Retinal pigment epithelial cell (primary cell): ENCODE data around the gene LRRC75B.

Source experiments
- DNase-seq: peaks from one replicate; pipeline ENCODE4 v3.0.0-alpha.2; 2010; ENCODE audit warnings: low read depth
- H3K4me3 ChIP-seq: 2 replicates; pipeline ENCODE4 v1.5.1; 2011; ENCODE audit warnings: mild to moderate bottlenecking, low read length, control low read depth, moderate library complexity
- TF ChIP-seq, protein P1 (sequence below): conservative IDR thresholded peaks from 2 replicates; pipeline ENCODE4 v1.5.1; 2011; ENCODE audit warnings: low read depth, low read length, control low read depth, inconsistent platforms

LRRC75B gene

DNA sequence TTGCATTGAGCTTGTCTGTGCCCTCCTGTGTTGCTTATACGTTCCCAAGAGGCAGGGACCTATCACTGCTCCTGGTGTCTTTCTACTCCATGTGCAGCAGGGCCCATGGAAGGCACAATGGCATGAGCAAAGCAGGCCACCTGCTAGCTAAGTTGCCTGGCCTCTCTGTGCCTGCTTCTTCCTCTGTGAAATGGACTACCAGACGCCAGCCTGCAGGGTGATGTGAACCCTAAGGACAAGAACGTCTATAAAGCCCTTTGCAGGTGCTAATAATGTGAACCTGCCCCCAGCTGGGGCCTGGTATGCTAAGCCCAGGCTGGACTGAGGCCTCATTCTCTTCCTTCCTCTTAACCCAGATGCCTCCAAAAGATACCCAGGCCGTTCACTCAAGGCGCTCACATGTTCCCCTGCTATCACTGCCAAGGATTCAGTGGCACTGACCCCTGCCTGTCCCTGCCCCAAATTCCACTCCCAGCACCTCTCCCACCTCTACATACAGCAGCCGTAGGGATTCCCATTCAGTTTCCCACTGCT, 41.9 kb downstream of the LRRC75B start:
- no peak overlapping the region for H3K4me3 ChIP-seq
- no peak for DNase-seq
- TF ChIP-seq, protein P1, sequence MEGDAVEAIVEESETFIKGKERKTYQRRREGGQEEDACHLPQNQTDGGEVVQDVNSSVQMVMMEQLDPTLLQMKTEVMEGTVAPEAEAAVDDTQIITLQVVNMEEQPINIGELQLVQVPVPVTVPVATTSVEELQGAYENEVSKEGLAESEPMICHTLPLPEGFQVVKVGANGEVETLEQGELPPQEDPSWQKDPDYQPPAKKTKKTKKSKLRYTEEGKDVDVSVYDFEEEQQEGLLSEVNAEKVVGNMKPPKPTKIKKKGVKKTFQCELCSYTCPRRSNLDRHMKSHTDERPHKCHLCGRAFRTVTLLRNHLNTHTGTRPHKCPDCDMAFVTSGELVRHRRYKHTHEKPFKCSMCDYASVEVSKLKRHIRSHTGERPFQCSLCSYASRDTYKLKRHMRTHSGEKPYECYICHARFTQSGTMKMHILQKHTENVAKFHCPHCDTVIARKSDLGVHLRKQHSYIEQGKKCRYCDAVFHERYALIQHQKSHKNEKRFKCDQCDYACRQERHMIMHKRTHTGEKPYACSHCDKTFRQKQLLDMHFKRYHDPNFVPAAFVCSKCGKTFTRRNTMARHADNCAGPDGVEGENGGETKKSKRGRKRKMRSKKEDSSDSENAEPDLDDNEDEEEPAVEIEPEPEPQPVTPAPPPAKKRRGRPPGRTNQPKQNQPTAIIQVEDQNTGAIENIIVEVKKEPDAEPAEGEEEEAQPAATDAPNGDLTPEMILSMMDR = no peak

DNA sequence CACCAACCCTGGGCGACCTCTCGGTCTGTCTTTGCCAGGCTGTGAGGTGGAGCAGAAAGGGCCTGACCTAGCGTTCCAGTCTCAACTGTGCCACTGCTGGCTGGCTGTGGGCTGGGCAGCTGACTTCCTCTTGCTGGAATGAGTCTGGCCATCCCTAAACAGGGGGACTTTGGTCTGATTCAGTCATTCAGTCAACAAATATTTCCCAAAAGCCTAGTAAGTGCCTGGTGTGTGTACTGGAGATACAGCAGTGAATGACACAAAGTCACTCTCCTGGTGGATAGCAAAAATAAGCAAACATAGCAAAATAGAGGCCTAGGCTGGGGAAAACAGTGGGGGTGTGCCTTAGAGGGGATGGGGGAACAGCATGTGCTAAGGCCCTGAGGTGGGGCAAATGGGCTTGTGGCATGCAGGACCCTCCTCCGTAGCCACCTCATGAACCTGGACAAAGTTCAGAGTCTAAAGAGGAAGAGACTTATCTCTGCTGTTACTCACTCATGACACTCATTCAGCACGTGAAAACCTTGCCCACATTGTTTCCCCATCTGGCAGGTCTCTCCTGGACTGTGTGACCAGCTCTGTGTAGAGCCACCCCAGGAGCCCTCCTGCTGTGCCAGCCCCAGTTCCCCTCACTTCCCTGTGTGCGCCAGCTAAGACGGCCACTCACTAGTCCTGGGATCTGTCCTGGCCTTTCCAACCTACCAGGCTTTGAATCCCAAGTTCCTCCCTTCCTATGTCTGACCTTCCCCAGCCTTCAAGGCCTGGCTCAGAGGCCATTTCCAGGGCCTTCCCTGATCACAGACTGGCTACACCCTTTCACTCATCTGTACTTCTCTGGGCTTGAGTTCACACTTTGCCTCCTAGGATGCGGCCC, 42.6 kb downstream of the LRRC75B start:
- no peak for DNase-seq

DNA sequence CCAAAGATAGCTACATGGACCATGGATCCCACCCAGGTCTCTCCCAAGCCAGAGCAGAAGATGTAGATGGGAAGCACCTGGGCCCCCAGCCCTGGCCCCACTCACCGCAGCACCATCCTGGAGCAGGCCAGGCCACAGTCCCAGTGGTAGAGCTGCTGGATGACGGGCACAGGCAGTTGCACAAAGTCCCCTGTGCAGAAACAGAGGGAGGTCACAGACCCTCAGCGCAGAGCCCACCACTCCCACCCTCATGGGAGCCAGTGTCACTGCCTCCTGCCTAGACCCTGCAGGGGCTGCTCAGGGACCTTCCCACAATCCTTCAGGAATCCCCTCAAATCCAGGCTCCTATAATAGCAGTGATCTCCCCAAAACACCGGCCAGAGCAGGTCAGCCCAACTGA, 44.1 kb downstream of the LRRC75B start:
- DNase-seq = no peak
- H3K4me3 ChIP-seq = no peak overlapping the region
- TF ChIP-seq, protein P1 = no peak

More for the DNA sequence above, 42.6 kb downstream of the LRRC75B start:
- TF ChIP-seq, protein P1 = no peak
- no peak overlapping the region for H3K4me3 ChIP-seq

DNA sequence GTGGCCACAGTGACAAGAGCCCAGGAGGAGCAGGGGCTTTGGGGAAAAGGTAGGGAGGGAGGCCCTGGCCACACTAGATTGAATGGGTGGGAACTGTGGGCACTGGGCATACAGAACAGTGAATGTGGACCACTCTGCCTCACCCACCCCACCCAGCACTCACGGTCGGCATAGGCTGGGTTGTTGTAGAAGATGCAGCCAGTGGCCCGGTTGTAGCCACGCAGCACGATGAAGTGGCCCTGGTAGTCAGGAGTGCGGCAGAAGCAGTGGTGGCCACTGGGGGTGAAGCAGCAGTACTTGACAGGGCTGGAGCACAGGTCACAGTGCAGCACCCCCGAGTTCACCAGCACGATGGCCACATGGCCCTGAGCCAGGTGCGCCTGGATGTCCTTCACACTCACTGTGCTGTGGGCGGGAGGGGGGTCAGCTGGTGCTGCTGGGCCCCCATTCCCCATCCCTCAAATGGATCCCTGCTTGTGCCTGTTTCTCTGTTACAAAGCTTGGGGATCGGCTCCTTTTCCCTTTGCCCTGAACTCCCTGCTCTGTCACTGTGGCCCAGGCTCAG, 49.1 kb downstream of the LRRC75B start:
- H3K4me3 ChIP-seq = no peak overlapping the region
- DNase-seq = no peak
- TF ChIP-seq, protein P1 = no peak

DNA sequence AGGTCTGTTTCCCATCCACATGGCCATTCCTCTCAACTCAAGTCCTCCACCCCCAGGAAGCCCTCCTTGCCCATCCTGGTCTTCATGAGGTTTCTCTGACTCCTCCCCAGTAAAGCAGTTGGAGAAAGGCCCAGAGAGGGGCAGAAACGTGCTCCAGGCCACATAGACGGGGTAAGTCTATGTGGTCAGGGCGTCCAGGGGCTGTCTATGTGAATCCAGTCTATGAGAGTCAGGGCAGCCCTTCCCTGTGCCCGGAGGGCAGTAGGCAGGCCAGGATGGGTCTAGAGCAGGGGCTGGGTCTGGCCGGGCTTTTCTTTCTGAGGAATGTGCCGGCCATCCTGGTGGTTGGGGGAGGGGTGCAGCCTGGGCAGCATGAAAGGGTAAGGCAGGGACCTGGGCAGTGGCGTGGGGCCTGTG, 49.7 kb downstream of the LRRC75B start:
- DNase-seq = no peak
- TF ChIP-seq, protein P1 = no peak
- no peak overlapping the region for H3K4me3 ChIP-seq

DNA sequence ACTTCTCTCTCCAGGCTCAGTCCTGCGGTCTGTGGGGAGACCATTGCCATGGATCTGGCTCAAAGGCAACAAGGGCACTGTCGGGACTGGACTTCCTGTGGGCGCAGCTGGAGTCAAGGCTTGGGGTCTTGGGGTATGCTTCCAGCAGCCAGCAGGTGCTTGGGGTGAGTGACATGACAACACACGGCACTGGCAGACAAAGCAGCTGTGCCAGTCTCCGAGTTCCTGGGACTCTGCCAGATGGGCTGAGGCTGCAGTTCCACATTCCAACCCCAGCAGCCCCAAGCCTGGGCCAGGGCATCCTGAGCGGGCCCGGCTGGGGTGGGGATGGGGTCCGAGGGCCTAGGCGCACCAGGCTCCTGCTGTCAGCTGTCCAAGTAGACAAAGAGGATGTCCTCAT, 50.2 kb downstream of the LRRC75B start:
- H3K4me3 ChIP-seq = no peak overlapping the region
- DNase-seq = no peak
- TF ChIP-seq, protein P1 = no peak
